HepG2 (cell line): Measurements from ENCODE around the gene ARID5B. TPM values are rescaled to one million over a fixed set of nuclear protein-coding genes. Genes with fewer than 3 reads are reported as not detected.

ENCODE experiments used
- ATAC-seq: fragments of 200-7000 bp; cut with Tn5 transposase; 3 replicates; pipeline ENCODE4 v1.9.1; 2020; ENCODE audit warnings: mild to moderate bottlenecking, moderate library complexity
- BruUV-seq: library from RNA; stranded (reverse); fragments of 400-500 nt; replicated peaks from 2 replicates; lab custom pipeline; 2021; lab: Mats Ljungman, UMichigan
- CTCF ChIA-PET: fragments of 300-600 bp; formaldehyde crosslinking; extraction: SDS; loops from one replicate; lab custom pipeline; 2021; ENCODE audit warnings: low total read pairs, inconsistent platforms, low intra/inter-chr PET ratio; lab: Yijun Ruan, JAX
- POLR2A ChIA-PET: fragments of 350-600 bp; sonication (Branson Sonifier 250); formaldehyde crosslinking; loops from one replicate; lab custom pipeline; 2020; ENCODE audit warnings: antibody characterized with exemption, inconsistent platforms; lab: Yijun Ruan, JAX
- DNase-seq: peaks from one replicate; pipeline ENCODE4 v3.0.0-alpha.2; 2015; ENCODE audit warnings: low spot score
- FAIRE-seq: peaks from 3 replicates; lab custom pipeline; 2011; peaks lifted over from hg19 to GRCh38; lab: Jason Lieb, UNC
- H2AFZ ChIP-seq: one replicate; pipeline ENCODE4 v1.6.1; 2011; ENCODE audit warnings: low read length, inconsistent platforms
- H3K27ac ChIP-seq: fragments of 300-600 bp; 3 replicates; pipeline ENCODE4 v1.8.0; 2011; ENCODE audit warnings: mixed run types, mild to moderate bottlenecking, mixed read lengths, low read length, inconsistent platforms; ENCODE audit not compliant: insufficient read depth; ENCODE audit errors: extremely low read length
- H3K27me3 ChIP-seq, 2 experiments: fragments of 200-600 bp in 1 of 2; 2 replicates in 1 of 2; 3 replicates in 1 of 2; pipeline versions ENCODE4 v1.6.0 to v1.8.0; 2011; ENCODE audit warnings: low read length in 2 of 2, mild to moderate bottlenecking in 2 of 2, moderate library complexity in 2 of 2, inconsistent platforms in 1 of 2; ENCODE audit not compliant: insufficient read depth in 2 of 2, control insufficient read depth in 1 of 2
- H3K36me3 ChIP-seq, 2 experiments: fragments of 200-600 bp in 1 of 2; replicated peaks in 1 of 2; 2 replicates in 1 of 2; 3 replicates in 1 of 2; pipeline versions ENCODE4 v1.5.1 to v1.8.0; 2011; ENCODE audit warnings: low read length in 2 of 2, inconsistent platforms in 1 of 2; ENCODE audit not compliant: insufficient read depth in 2 of 2, control insufficient read depth in 1 of 2
- H3K4me1 ChIP-seq: 2 replicates; pipeline ENCODE4 v1.5.1; 2012; ENCODE audit warnings: low read length, inconsistent platforms; ENCODE audit not compliant: insufficient read depth
- H3K4me2 ChIP-seq: 2 replicates; pipeline ENCODE4 v1.6.0; 2011; ENCODE audit warnings: low read depth, low read length, inconsistent platforms
- H3K4me3 ChIP-seq, 3 experiments: fragments of 200-600 bp in 1 of 3; sonication (generic), shearing (Covaris generic) in 1 of 3; replicated peaks in 1 of 3; 2 replicates each; pipeline ENCODE4 v1.5.1; 2011 to 2016; ENCODE audit warnings: low read length in 3 of 3, inconsistent platforms in 2 of 3, low read depth in 2 of 3, mild to moderate bottlenecking in 2 of 3, control low read depth in 1 of 3, mixed read lengths in 1 of 3; ENCODE audit not compliant: insufficient read depth in 1 of 3
- H3K79me2 ChIP-seq: one replicate; pipeline ENCODE4 v1.6.1; 2011; ENCODE audit warnings: low read length, inconsistent platforms; ENCODE audit not compliant: insufficient read depth
- H3K9ac ChIP-seq: 2 replicates; pipeline ENCODE4 v1.6.0; 2011; ENCODE audit warnings: mild to moderate bottlenecking, low read depth, low read length, inconsistent platforms; ENCODE audit not compliant: insufficient read depth
- H3K9me3 ChIP-seq: 2 replicates; pipeline ENCODE4 v1.5.1; 2012; ENCODE audit warnings: mild to moderate bottlenecking, low read length
- H4K20me1 ChIP-seq: 2 replicates; pipeline ENCODE4 v1.6.0; 2011; ENCODE audit warnings: inconsistent platforms, mild to moderate bottlenecking, low read length, moderate library complexity; ENCODE audit not compliant: insufficient read depth
- EHMT2 ChIP-seq: fragments of 200-600 bp; sonication (generic); IDR thresholded peaks from 2 replicates; pipeline ENCODE4 v1.7.0; 2017; ENCODE audit warnings: antibody characterized with exemption, low read depth, low read length, borderline replicate concordance
- FOXP1 ChIP-seq, 2 experiments: fragments of 450-650 bp in 1 of 2; IDR thresholded peaks; 2 replicates each; pipeline ENCODE4 v1.6.1; 2017 to 2018; ENCODE audit warnings: antibody characterized with exemption in 1 of 2
- HMG20A ChIP-seq: IDR thresholded peaks from 2 replicates; pipeline ENCODE4 v1.6.1; 2016; ENCODE audit warnings: borderline replicate concordance
- IKZF4 ChIP-seq: sonication (generic); formaldehyde crosslinking; IDR thresholded peaks from 2 replicates; pipeline ENCODE4 v1.5.1; 2020; ENCODE audit warnings: borderline replicate concordance, mild to moderate bottlenecking, low read depth, missing genetic modification reagents; ENCODE audit errors: not compliant biosample characterization
- NCOR1 ChIP-seq: fragments of 200-600 bp; sonication (generic); IDR thresholded peaks from 2 replicates; pipeline ENCODE4 v1.7.0; 2017; ENCODE audit warnings: antibody characterized with exemption, low read length, borderline replicate concordance
- RXRB ChIP-seq: IDR thresholded peaks from 2 replicates; pipeline ENCODE4 v1.6.1; 2016; ENCODE audit warnings: borderline replicate concordance, missing genetic modification reagents, missing compliant biosample characterization
- SMARCE1 ChIP-seq: fragments of 450-650 bp; IDR thresholded peaks from 2 replicates; pipeline ENCODE4 v1.6.1; 2017; ENCODE audit warnings: borderline replicate concordance
- TGIF2 ChIP-seq: IDR thresholded peaks from 2 replicates; pipeline ENCODE4 v1.6.1; 2016; ENCODE audit warnings: control low read depth, missing compliant biosample characterization
- ZNF143 ChIP-seq: sonication (generic); formaldehyde crosslinking; IDR thresholded peaks from 2 replicates; pipeline ENCODE4 v1.4.0; 2020; ENCODE audit warnings: missing genetic modification reagents
- ZNF256 ChIP-seq: sonication (generic); formaldehyde crosslinking; conservative IDR thresholded peaks from 2 replicates; pipeline ENCODE4 v1.4.0; 2020; ENCODE audit warnings: missing genetic modification reagents
- ZNF296 ChIP-seq: sonication (generic); formaldehyde crosslinking; conservative IDR thresholded peaks from 2 replicates; pipeline ENCODE4 v1.5.0; 2020; ENCODE audit warnings: mild to moderate bottlenecking, missing genetic modification reagents
- ZNF350 ChIP-seq: sonication (generic); formaldehyde crosslinking; IDR thresholded peaks from 2 replicates; pipeline ENCODE4 v1.4.0; 2020; ENCODE audit warnings: mild to moderate bottlenecking, low read depth, missing genetic modification reagents, borderline replicate concordance
- ZNF543 ChIP-seq: sonication (generic); formaldehyde crosslinking; IDR thresholded peaks from 2 replicates; pipeline ENCODE4 v1.4.0; 2020; ENCODE audit warnings: mild to moderate bottlenecking, missing genetic modification reagents
- ZNF678 ChIP-seq: sonication (generic); formaldehyde crosslinking; IDR thresholded peaks from 2 replicates; pipeline ENCODE4 v1.4.0; 2020; ENCODE audit warnings: mild to moderate bottlenecking, missing genetic modification reagents
- WGBS: methylation state at CpG from one replicate; pipeline ENCODE4 v1.1.6; 2017; ENCODE audit warnings: low lambda C conversion rate; 5-methylcytosine and 5-hydroxymethylcytosine counted together
- in situ Hi-C: cut with HindIII; loops from 2 replicates; pipeline ENCODE4 v1.10.0; 2017; ENCODE audit warnings: low pct_unique_long_range_greater_than_20kb; ENCODE audit not compliant: extremely low pct_ligation_motif_present
- intact Hi-C: fragments of 100-400 bp; cut with micrococcal nuclease; formaldehyde crosslinking; loops from one replicate; pipeline ENCODE4 v1.10.0; 2022; ENCODE audit not compliant: unreplicated experiment
- polyA plus RNA-seq, 8 experiments: library from polyadenylated mRNA; depleted of rRNA in 3 of 8; stranded (reverse) in 7 of 8; unstranded in 1 of 8; fragments of >200 nt; fragmentation: Illumina TruSeq in 4 of 8; extraction: Trizol in 4 of 8; gene quantifications; 2 replicates each; pipeline versions ENCODE4 v1.2.1 to v1.2.3, GENCODE V29; 2011 to 2016; ENCODE audit warnings: low read depth in 4 of 8, missing spikeins in 1 of 8, mixed read lengths in 1 of 8; ENCODE audit not compliant: insufficient read depth in 1 of 8
- total RNA-seq, 5 experiments: library from RNA; depleted of rRNA; stranded (reverse); fragments of >200 nt; fragmentation: Illumina TruSeq; extraction: Trizol; gene quantifications; 2 replicates each; pipeline ENCODE4 v1.2.3, GENCODE V29; 2016; ENCODE audit warnings: low read depth in 1 of 5
- TF ChIP-seq, protein P1 (sequence below): fragments of 450-650 bp; IDR thresholded peaks from 2 replicates; pipeline ENCODE4 v1.6.1; 2017
- TF ChIP-seq, protein P2 (sequence below): IDR thresholded peaks from 2 replicates; pipeline ENCODE4 v1.6.1; 2018; ENCODE audit warnings: missing genetic modification reagents, mild to moderate bottlenecking, missing compliant biosample characterization

ARID5B gene
- total and polyA plus RNA-seq, 2 of the 13 experiments (the other 11 are each of a cell fraction or from before 2014, with no cell fraction given): 6.2 to 21.1 TPM

DNA sequence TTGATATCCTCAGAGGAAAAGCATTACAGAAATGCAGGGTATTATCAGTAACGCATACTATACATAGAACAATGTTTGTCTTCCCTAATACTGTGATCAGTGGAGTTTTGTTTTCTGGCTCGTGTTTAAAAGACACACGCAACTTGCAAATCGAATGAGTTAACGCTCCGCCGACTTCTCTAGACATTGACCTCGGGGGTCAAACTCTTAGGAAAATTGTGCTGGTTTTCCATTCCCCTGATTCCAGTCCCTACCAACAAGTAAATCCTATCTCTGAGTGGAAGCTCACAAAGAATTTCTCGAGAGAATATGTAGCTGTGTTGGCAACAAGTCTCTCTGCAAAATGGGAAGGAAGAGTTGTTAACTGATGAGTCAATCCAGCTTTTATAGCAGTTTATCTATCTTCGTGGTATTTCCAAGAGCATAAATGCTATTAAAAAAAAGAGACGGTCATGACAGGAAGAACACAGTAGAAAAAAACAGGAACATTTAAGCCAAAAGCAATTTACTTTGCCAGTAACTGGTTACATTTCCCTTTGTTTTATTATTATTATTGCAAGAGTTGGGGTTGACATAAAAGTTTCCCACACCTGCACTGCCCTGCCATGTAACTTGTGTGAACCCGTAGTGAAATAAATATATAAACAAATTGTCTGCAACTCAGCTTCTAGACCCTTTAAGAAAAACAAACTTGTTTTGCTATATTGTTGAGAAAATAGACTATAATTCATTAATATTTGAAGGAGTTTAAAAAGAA, 144.4 kb downstream of the ARID5B start:
- peak overlapping the region in 1 of 3 experiments; percentile 5; a peak in 1 of 6 replicates for H3K4me3 ChIP-seq
- H2AFZ ChIP-seq: no peak overlapping the region
- POLR2A ChIA-PET: interaction anchor here (1.8 to 7.9 kb wide), 3 partner anchors 8 to 219 kb away, joined by 4 to 156 read pairs (median 16); no protein-coding TSS in a partner anchor
- intact Hi-C loops (loop anchor here (5.0 kb wide), 1 partner anchor 136 kb away; no protein-coding TSS in a partner anchor), in situ Hi-C loops (loop anchor here (5.0 to 10.0 kb wide), 3 partner anchors 51 to 199 kb away; partner anchors contain the start of gene ARID5B)
- BruUV-seq: no TSS peak
- H3K27me3 ChIP-seq: no peaks in the 10 kb centered on the region; a peak in 1 of 5 replicates
- H4K20me1 ChIP-seq: no peaks in the 10 kb centered on the region
- CTCF ChIA-PET: no interaction called here
- ATAC-seq: 0 out of 3 replicates have a peak, but pooled peaks have one; percentile 3
- peaks cover 0 to 3% of the 10 kb centered on the region in 2 experiments; a peak in 3 of 5 replicates for H3K36me3 ChIP-seq
- DNase-seq: peak; percentile 83
- peaks cover 42% of the 10 kb centered on the region for H3K79me2 ChIP-seq
- H3K4me2 ChIP-seq: peak overlapping the region; percentile 81
- WGBS: 13% methylated on average over 12 of the region's 12 CpGs
- H3K27ac ChIP-seq: peak overlapping the region; percentile 89
- no peaks in the 10 kb centered on the region for H3K9me3 ChIP-seq
- peak overlapping the region; percentile 51 for H3K9ac ChIP-seq
- peak; percentile 26 for FAIRE-seq
- H3K4me1 ChIP-seq: peaks cover 77% of the 10 kb centered on the region
- TF ChIP-seq SMARCE1 (no peak), NCOR1 (peak; percentile 74), ZNF143 (CRISPR knock-in tag) (no peak), ZNF350 (CRISPR knock-in tag) (no peak), EHMT2 (no peak), ZNF296 (CRISPR knock-in tag) (no peak), HMG20A (CRISPR knock-in tag) (0 out of 2 replicates have a peak, but pooled peaks have one; percentile 15), TGIF2 (CRISPR knock-in tag) (no peak), ZNF543 (CRISPR knock-in tag) (no peak), FOXP1 (IDR thresholded peaks at IDR 0.05) (no peak), FOXP1 (CRISPR knock-in tag; IDR thresholded peaks at IDR 0.05) (peak; percentile 45; the same call in 1 of the 2 replicates), IKZF4 (no peak), RXRB (CRISPR knock-in tag) (peak; percentile 41; the same call in 1 of the 2 replicates), ZNF678 (CRISPR knock-in tag) (no peak), ZNF256 (no peak)
- TF ChIP-seq, protein P1, sequence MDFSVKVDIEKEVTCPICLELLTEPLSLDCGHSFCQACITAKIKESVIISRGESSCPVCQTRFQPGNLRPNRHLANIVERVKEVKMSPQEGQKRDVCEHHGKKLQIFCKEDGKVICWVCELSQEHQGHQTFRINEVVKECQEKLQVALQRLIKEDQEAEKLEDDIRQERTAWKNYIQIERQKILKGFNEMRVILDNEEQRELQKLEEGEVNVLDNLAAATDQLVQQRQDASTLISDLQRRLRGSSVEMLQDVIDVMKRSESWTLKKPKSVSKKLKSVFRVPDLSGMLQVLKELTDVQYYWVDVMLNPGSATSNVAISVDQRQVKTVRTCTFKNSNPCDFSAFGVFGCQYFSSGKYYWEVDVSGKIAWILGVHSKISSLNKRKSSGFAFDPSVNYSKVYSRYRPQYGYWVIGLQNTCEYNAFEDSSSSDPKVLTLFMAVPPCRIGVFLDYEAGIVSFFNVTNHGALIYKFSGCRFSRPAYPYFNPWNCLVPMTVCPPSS: no peak
- TF ChIP-seq, protein P2, sequence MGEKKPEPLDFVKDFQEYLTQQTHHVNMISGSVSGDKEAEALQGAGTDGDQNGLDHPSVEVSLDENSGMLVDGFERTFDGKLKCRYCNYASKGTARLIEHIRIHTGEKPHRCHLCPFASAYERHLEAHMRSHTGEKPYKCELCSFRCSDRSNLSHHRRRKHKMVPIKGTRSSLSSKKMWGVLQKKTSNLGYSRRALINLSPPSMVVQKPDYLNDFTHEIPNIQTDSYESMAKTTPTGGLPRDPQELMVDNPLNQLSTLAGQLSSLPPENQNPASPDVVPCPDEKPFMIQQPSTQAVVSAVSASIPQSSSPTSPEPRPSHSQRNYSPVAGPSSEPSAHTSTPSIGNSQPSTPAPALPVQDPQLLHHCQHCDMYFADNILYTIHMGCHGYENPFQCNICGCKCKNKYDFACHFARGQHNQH (CRISPR knock-in tag): no peak
